HPDE6-E6E7 (cell line): Measurements from ENCODE around the gene FAM163A.
"Not testable (repeated sequence)": the region's sequence is repeated elsewhere in the genome, so short reads cannot be mapped to it uniquely, and the experiment has no call there.

Source experiments
- DNase-seq: peaks from one replicate; pipeline ENCODE4 v3.0.0; 2011; ENCODE audit warnings: missing footprints; ENCODE audit errors: extremely low spot score

Gene FAM163A

GRCh38 chr1:179742717-179743678, at the start of gene FAM163A:
TSS of gene FAM163A (plus strand) at chr1:179743291. CDS start at chr1:179813098, 69,807 bp downstream.
- DNase-seq = no peak

- DNase-seq = not testable (repeated sequence)
Measured at GRCh38 chr1:179694530-179694929, 48.6 kb upstream of the FAM163A start.

- DNase-seq = no peak
Measured at GRCh38 chr1:179702946-179703539, 40.0 kb upstream of the FAM163A start.

- DNase-seq = peak; percentile 16
Measured at GRCh38 chr1:179706339-179706941, 36.7 kb upstream of the FAM163A start.

GRCh38 chr1:179707406-179707805, 35.7 kb upstream of the FAM163A start:
- DNase-seq = no peak

- DNase-seq = no peak
Measured at GRCh38 chr1:179708434-179709195, 34.5 kb upstream of the FAM163A start.

GRCh38 chr1:179709841-179710329, 33.2 kb upstream of the FAM163A start:
- DNase-seq = no peak

GRCh38 chr1:179714159-179714558, 28.9 kb upstream of the FAM163A start:
- DNase-seq = no peak

- no peak for DNase-seq
Measured at GRCh38 chr1:179714623-179715022, 28.5 kb upstream of the FAM163A start.

- DNase-seq = no peak
Measured at GRCh38 chr1:179719272-179719671, 23.8 kb upstream of the FAM163A start.

GRCh38 chr1:179728271-179728670, 14.8 kb upstream of the FAM163A start:
- DNase-seq = no peak

- DNase-seq = no peak
Measured at GRCh38 chr1:179729881-179730280, 13.2 kb upstream of the FAM163A start.

GRCh38 chr1:179731643-179732042, 11.4 kb upstream of the FAM163A start:
- no peak for DNase-seq

GRCh38 chr1:179742291-179742690, 800 bp upstream of the FAM163A start:
- no peak for DNase-seq

GRCh38 chr1:179743679-179744400, 749 bp downstream of the FAM163A start:
- no peak for DNase-seq

- DNase-seq = no peak
Measured at GRCh38 chr1:179744401-179745130, 1.5 kb downstream of the FAM163A start.

GRCh38 chr1:179745131-179745611, 2.1 kb downstream of the FAM163A start:
- DNase-seq = no peak

GRCh38 chr1:179745743-179746142, 2.7 kb downstream of the FAM163A start:
- DNase-seq = no peak

- no peak for DNase-seq
Measured at GRCh38 chr1:179747611-179748010, 4.5 kb downstream of the FAM163A start.

- DNase-seq = no peak
Measured at GRCh38 chr1:179748772-179749171, 5.7 kb downstream of the FAM163A start.
